DND-41 (cell line): Measurements from ENCODE around the gene SELENOT.

Experiments
- CTCF ChIP-seq: IDR thresholded peaks from 2 replicates; pipeline ENCODE4 v1.5.1; 2012; ENCODE audit warnings: borderline replicate concordance, low read length, moderate library complexity, mild to moderate bottlenecking; ENCODE audit not compliant: poor library complexity, severe bottlenecking; ENCODE audit errors: extremely low read depth
- EZH2 ChIP-seq: IDR thresholded peaks from 3 replicates; pipeline ENCODE4 v1.6.1; 2012; ENCODE audit warnings: borderline replicate concordance, low read depth, mild to moderate bottlenecking, moderate library complexity, low read length, inconsistent platforms; ENCODE audit not compliant: severe bottlenecking

- TF ChIP-seq CTCF (no peak), EZH2 (no peak)
These were observed 20.5 kb upstream of the SELENOT start for GRCh38 chr3:150582620-150583019.
